Stimulated activated naive B cell treated with anti-CD40 and anti-IgM and Interleukin-4, amounts not matched to agents 10 μg/mL and 1 μg/mL and 100 μg/mL, for 72 hours (primary cell): ENCODE results near the gene CASTOR1.

Source experiments
- ATAC-seq, 2 donors: fragments of 150-1000 bp; cut with Tn5 transposase; replicated peaks; 2 replicates each; pipeline ENCODE4 v1.10.0; 2021; ENCODE audit warnings: moderate library complexity in 1 of 2
- DNase-seq: peaks from one replicate; pipeline ENCODE4 v3.0.0; 2021
- H3K27ac Mint-ChIP-seq: one replicate; pipeline ENCODE4 v1.8.0; 2022; ENCODE audit warnings: mild to moderate bottlenecking, mixed read lengths
- H3K27me3 Mint-ChIP-seq, 2 donors: one replicate each; pipeline ENCODE4 v1.8.0; 2022; ENCODE audit warnings: mixed read lengths in 2 of 2
- H3K36me3 Mint-ChIP-seq, 2 donors: one replicate each; pipeline ENCODE4 v1.8.0; 2022; ENCODE audit warnings: mixed read lengths in 2 of 2, mild to moderate bottlenecking in 1 of 2
- H3K4me1 Mint-ChIP-seq, 2 donors: one replicate each; pipeline ENCODE4 v1.8.0; 2022; ENCODE audit warnings: mixed read lengths in 2 of 2, mild to moderate bottlenecking in 1 of 2
- H3K4me3 Mint-ChIP-seq, 2 donors: one replicate each; pipeline ENCODE4 v1.8.0; 2022; ENCODE audit warnings: mild to moderate bottlenecking in 2 of 2, mixed read lengths in 2 of 2, moderate library complexity in 1 of 2
- H3K9me3 Mint-ChIP-seq, 2 donors: one replicate each; pipeline ENCODE4 v1.8.0; 2022; ENCODE audit warnings: mixed read lengths in 2 of 2, mild to moderate bottlenecking in 1 of 2

The CASTOR1 gene

DNA sequence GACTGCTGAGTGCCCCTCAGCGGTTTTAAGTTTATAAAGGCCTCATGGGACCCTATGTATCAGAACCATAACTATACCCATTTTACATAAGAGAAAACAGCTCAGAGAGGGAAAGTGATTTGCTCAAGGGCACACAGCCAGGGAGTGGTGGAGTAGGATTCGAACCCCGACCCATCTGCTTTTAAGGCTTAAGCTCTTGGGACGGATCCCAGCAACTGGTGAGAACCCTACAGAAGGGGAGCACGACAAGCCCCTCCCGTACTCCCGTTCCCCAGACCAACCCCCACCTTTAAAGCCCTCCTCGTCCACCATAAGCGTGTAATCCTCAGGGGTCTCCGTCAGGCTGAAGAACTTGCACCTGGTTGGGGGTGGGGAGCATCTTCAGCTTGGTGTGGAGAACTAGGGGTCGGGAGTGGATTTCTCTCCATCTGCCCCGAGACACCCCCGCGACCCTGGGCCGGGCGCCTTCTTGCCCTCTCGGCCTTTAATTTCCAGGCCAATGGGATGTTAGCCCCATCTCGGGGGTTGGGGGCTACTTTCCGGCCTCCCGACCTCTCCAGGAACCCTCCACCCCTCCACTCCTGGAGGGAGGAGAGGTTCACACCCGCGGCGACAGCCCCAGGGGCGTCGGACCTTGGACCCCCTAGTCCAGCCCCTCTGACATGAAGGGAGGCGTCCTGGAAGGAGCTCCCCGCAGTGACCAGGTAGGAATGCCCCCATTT, 725 bp downstream of the CASTOR1 start:
- ATAC-seq: no peak
- no peak for DNase-seq
- H3K27ac Mint-ChIP-seq: peak overlapping the region; percentile 53
- no peaks in the 10 kb centered on the region for H3K9me3 Mint-ChIP-seq
- no peaks in the 10 kb centered on the region for H3K27me3 Mint-ChIP-seq
- H3K4me1 Mint-ChIP-seq: peaks cover 24 to 49% of the 10 kb centered on the region in 2 donors
- peaks cover 18 to 26% of the 10 kb centered on the region in 2 donors for H3K36me3 Mint-ChIP-seq
- peak overlapping the region; percentile 92 for H3K4me3 Mint-ChIP-seq

DNA sequence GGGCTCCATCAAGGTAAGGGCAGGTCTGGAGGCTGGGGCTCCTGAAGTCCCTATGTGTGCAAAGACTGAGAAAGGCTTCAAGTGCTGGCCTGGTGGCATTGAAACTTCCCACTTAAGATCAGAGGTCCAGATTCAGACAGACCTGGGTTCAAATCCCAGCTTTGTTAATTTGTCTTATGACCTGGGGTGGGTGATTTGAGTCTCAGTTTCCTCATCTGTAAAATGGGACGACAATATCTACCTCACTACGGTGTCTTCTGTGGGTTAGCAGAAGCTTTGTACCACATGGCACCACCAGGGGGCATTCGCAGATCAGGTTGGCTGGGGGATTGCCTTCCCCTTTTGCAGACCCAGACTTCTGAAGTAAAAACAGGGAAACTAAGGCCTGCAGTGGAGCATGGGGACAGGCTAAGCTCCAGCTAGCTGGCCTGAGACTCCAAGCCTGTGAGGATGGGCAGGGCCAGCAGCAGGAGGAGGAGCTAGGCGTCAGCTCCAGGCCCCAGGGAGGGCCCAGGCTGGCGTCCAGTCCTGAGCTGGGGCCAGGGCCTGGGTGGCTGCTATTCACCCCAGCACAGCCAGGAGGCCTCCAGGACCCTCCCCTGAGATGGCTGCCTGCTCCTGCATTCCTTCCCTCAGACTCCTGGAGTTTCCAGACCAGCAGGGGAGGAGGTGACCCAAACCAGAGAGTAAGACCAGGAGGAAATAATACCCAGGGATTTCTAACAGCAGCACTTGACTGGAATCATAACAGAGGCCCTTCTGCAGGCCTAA, 1.5 kb downstream of the CASTOR1 start:
- Mint-ChIP-seq H3K36me3 (peaks cover 11 to 23% of the 10 kb centered on the region in 2 donors), H3K4me3 (peak overlapping the region; percentile 92), H3K27me3 (no peaks in the 10 kb centered on the region), H3K27ac (peak overlapping the region; percentile 53), H3K4me1 (peaks cover 26 to 54% of the 10 kb centered on the region in 2 donors), H3K9me3 (no peaks in the 10 kb centered on the region)
- peak; percentile 41 to 43 for ATAC-seq
- peak; percentile 79 for DNase-seq

DNA sequence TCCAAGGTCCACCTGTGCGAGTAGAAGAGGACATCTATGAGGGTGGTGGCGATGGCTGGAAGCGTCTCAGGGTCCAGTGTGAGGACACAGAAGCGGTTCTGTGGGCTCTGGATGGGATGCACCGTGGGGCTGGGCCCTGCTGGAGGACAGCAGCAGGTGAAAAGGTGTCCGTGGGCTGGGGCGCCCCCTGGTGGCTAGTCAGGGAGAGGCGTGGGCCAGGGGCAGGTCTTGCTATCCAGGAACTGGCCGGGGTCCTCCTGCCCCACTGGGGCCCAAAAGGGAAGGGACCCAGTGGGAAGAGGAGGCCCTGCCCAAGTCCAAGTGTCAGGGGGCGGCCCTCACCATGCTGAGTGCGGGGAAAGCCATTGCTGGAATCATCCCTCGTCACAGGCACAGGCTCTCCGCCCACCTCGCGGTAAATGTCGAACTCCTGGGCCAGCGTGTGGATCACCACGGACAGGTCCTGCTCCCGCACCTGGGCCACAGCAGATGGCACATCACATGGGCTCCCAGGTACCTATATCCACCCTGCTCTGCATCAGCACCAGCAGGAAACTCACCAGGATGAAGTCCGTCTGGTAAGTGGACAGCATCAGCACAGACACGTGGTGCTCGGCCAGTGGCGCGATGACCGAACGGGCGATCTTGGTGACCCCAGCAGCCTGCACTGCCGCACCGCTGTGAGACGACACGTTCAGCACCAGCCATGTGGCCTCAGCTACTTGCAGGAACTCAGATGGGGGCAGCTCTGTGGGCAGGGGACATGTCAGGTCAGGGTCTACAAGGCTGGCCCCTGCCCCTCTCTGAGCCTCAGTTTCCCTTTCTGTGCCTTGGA, 2.3 kb downstream of the CASTOR1 start:
- Mint-ChIP-seq H3K4me3 (no peak overlapping the region), H3K27ac (peak overlapping the region; percentile 25), H3K27me3 (no peaks in the 10 kb centered on the region), H3K36me3 (peaks cover 11 to 20% of the 10 kb centered on the region in 2 donors), H3K4me1 (peaks cover 25 to 52% of the 10 kb centered on the region in 2 donors), H3K9me3 (no peaks in the 10 kb centered on the region)
- peak; percentile 70 for DNase-seq
- peak; percentile 19 to 21 for ATAC-seq

DNA sequence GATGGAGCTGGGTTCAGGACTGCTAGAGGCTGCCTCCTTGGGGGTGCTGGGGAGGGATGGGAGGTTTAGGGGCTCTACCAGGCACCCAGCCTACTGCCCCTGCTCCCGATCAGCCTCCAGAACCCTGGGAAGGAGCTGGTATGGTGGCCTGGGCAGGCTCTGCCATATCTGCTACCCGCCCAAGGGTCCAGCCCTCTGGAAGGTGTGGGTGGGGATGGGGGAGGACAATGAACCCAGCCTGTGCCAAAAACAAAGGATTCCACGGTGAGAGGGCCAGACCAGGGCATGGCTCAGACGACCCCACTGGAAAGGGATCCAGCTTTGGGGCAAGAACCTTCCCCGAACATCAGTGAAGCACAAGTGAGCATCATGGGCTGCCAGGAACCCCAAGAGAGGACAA, 3.0 kb downstream of the CASTOR1 start:
- no peak overlapping the region for H3K27ac Mint-ChIP-seq
- H3K4me3 Mint-ChIP-seq: no peak overlapping the region
- no peaks in the 10 kb centered on the region for H3K27me3 Mint-ChIP-seq
- DNase-seq (no peak), ATAC-seq (no peak)
- H3K36me3 Mint-ChIP-seq: peaks cover 9 to 14% of the 10 kb centered on the region in 2 donors
- peaks cover 18 to 45% of the 10 kb centered on the region in 2 donors for H3K4me1 Mint-ChIP-seq
- H3K9me3 Mint-ChIP-seq: no peaks in the 10 kb centered on the region

DNA sequence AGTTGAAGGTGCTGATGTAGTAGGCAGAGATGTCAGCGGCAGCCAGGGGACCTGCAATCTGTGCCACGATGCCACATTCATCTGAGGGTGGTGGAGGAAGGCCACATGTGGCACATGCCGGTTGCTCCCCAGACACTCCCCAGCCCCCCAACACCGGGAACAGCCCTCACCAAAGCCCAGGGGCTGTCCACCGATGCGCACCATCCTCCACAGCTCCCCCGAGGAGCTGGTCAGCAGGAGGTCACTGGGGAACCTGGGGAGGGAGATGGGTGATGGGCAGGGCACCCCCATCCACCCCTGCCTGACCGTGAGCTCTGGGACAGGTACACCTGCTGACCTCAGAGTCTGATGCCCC, 3.5 kb downstream of the CASTOR1 start:
- Mint-ChIP-seq H3K9me3 (no peaks in the 10 kb centered on the region), H3K4me3 (no peak overlapping the region), H3K27ac (no peak overlapping the region), H3K4me1 (peaks cover 17 to 40% of the 10 kb centered on the region in 2 donors), H3K36me3 (peaks cover 9 to 14% of the 10 kb centered on the region in 2 donors), H3K27me3 (no peaks in the 10 kb centered on the region)
- ATAC-seq: no peak
- no peak for DNase-seq

DNA sequence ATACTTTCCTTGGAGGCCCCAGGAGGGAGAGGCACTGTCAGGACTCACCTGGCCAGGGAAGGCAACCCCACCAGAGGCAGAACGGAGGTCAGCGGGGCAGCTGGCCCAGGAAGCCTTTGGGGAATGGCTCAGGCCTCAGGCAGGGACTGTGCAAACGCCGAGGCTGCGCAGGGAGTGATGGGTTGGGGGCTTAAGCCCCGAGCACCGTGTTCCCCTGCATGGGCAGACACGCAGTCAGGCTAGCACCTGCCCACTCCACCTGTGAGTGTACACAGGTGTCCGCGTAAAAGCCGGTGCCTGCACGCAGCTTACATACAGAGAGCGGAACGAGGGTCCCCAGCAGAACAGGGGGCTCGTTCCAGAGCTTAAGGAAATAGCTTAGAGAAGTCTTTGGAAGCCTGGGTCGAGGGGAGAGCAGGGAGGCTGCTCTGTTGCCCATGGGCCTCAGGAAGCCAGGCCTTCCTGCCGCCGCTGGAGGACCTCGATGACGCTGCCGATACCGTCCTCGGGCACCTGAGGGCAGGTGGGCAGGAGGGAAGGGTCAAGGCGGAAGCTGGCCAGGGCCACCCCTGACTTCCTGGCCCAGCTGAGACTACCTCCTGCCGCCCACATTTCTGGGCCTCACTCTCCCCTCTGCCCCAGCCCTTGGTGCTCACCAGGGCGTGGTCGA, 4.0 kb downstream of the CASTOR1 start:
- H3K4me1 Mint-ChIP-seq: peaks cover 13 to 35% of the 10 kb centered on the region in 2 donors
- H3K36me3 Mint-ChIP-seq: peaks cover 9 to 14% of the 10 kb centered on the region in 2 donors
- no peaks in the 10 kb centered on the region for H3K9me3 Mint-ChIP-seq
- no peak for DNase-seq
- H3K4me3 Mint-ChIP-seq: no peak overlapping the region
- ATAC-seq: no peak
- H3K27me3 Mint-ChIP-seq: no peaks in the 10 kb centered on the region
- H3K27ac Mint-ChIP-seq: peak overlapping the region; percentile 20

DNA sequence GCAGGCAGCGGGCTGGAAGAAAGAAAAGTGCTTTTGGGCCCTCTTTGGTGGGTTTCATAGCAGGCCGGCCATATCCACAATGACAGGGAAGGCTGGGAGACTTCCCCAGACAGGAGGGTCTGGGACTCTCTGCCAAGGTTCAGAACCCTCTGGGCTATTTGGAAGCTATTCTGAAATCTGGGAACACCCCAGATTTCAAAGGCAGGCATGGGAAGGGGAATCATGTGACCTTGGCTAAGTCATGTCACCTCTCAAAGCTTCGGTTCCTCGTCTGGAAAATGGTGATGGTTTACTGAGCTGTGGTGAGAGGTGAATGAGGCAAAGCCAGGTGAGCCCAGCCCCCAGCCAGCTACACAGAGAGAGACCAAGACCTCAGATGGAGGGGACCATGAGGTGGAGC, 4.6 kb downstream of the CASTOR1 start:
- Mint-ChIP-seq H3K4me1 (peaks cover 7 to 28% of the 10 kb centered on the region in 2 donors), H3K27ac (no peak overlapping the region), H3K9me3 (no peaks in the 10 kb centered on the region), H3K27me3 (peaks cover 2 to 3% of the 10 kb centered on the region in 2 donors), H3K36me3 (peaks cover 9 to 14% of the 10 kb centered on the region in 2 donors), H3K4me3 (no peak overlapping the region)
- DNase-seq (no peak), ATAC-seq (no peak)

DNA sequence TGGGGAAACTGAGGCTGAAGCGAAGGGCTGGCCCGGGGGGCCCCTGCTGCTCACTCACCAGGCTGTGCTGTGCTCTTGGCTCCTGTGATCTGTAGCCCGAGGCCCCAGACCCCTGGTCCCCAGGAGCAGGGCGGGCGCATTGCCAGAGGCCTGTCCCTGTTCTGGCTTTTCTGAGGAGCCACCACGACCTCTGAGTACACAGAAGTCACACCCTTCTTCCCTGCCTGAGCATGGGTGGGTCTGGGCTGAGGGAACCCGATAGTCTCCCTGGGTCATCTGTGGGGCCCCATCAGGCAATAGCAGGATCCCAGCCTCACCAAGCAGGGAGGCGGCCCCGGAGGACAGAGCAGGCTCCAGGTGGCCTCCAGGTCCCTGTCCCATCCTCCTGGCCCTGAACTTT, 5.1 kb downstream of the CASTOR1 start:
- H3K36me3 Mint-ChIP-seq: peaks cover 9 to 14% of the 10 kb centered on the region in 2 donors
- peaks cover 7 to 28% of the 10 kb centered on the region in 2 donors for H3K4me1 Mint-ChIP-seq
- no peak overlapping the region for H3K4me3 Mint-ChIP-seq
- H3K9me3 Mint-ChIP-seq: no peaks in the 10 kb centered on the region
- DNase-seq (no peak), ATAC-seq (no peak)
- peaks cover 4 to 8% of the 10 kb centered on the region in 2 donors for H3K27me3 Mint-ChIP-seq
- H3K27ac Mint-ChIP-seq: no peak overlapping the region

DNA sequence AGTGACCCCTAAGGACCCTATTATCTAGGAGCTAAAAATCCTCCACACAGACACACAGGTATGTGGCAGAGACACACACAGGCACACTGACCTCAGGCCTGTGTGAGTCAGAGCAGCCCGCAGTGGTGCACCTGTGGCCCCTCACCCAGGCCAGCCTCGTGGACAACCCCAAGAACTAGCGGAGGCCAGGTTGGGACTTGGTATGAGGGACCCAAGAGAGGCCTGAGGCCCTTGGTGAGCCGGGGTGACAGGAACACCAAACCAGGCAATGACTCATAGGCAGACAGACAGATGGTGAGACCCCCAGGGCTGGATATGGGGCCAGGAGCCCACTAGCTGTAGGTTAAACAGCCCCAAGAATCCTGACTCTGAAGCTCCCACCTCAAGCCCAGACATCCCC, 6.0 kb downstream of the CASTOR1 start:
- DNase-seq (no peak), ATAC-seq (no peak)
- Mint-ChIP-seq H3K4me1 (peaks cover 7 to 22% of the 10 kb centered on the region in 2 donors), H3K9me3 (no peaks in the 10 kb centered on the region), H3K27ac (no peak overlapping the region), H3K4me3 (no peak overlapping the region), H3K27me3 (peaks cover 11 to 16% of the 10 kb centered on the region in 2 donors), H3K36me3 (peaks cover 9 to 14% of the 10 kb centered on the region in 2 donors)

DNA sequence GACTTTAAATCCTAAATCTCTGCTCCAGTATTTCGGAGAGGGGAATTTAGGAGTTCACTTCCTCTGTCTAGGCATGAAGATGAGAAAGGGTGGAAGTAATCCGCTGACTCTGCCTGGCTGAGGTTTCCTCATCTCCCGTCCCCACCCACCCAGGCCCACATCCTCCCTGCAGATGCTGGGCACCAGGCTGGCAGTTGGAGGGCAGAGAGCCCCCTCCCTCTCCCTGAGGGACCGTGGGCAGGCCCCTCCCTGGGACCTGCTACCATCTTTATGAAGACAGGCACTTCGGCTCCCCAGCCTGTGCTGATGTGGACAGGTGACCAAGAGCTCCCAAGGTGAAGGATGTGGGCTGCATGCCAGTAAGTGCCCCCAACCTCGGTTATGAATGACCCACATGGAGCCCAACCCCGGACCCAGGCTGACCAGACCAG, 6.7 kb downstream of the CASTOR1 start:
- peaks cover 18 to 23% of the 10 kb centered on the region in 2 donors for H3K27me3 Mint-ChIP-seq
- no peak for DNase-seq
- ATAC-seq: no peak
- no peaks in the 10 kb centered on the region for H3K9me3 Mint-ChIP-seq
- H3K27ac Mint-ChIP-seq: no peak overlapping the region
- H3K4me3 Mint-ChIP-seq: no peak overlapping the region
- peaks cover 9 to 14% of the 10 kb centered on the region in 2 donors for H3K36me3 Mint-ChIP-seq
- H3K4me1 Mint-ChIP-seq: peaks cover 4 to 15% of the 10 kb centered on the region in 2 donors

DNA sequence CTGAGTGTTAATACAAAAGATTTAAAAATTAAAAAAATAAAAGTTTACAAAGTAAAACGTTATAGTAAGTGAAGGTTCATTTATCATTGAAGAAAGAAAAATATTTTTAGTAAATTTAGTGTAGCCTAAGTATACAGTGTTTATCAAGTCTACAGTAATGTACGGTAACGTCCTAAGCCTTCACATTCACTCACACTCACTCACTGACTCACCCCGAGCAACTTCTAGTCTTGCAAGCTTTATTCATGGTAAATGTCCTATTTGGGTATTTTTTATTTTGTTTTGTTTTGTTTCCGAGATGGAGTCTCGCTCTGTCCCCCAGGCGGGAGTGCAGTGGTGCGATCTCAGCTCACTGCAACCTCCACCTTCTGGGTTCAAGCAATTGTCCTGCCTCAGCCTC, 8.8 kb downstream of the CASTOR1 start:
- peak overlapping the region; percentile 75 for H3K27ac Mint-ChIP-seq
- ATAC-seq: no peak
- H3K4me1 Mint-ChIP-seq: peaks cover 13 to 16% of the 10 kb centered on the region in 2 donors
- H3K9me3 Mint-ChIP-seq: no peaks in the 10 kb centered on the region
- H3K36me3 Mint-ChIP-seq: peaks cover 9 to 14% of the 10 kb centered on the region in 2 donors
- H3K4me3 Mint-ChIP-seq: no peak overlapping the region
- H3K27me3 Mint-ChIP-seq: peaks cover 32 to 37% of the 10 kb centered on the region in 2 donors
- DNase-seq: no peak

DNA sequence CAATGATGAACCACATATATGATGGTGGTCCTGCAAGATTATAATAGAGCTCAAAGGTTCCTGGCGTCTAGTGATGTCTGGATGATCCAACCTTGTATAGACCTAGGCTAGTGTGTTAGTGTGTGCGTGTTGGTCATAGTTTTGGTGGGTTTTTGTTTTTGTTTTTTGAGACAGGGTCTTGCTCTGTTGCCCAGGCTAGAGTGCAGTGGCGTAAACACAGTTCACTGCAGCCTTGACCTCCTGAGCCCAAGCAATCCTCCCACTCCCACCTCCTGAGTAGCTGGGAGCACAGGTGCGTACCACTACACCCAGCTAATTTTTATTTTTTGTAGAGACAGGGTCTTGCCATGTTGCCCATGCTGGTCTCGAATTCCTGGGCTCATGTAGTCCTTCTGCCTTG, 9.4 kb downstream of the CASTOR1 start:
- Mint-ChIP-seq H3K27me3 (peaks cover 32 to 37% of the 10 kb centered on the region in 2 donors), H3K4me1 (peaks cover 14 to 16% of the 10 kb centered on the region in 2 donors), H3K36me3 (peaks cover 7 to 11% of the 10 kb centered on the region in 2 donors), H3K4me3 (no peak overlapping the region), H3K27ac (no peak overlapping the region), H3K9me3 (no peaks in the 10 kb centered on the region)
- DNase-seq: no peak
- ATAC-seq: no peak

DNA sequence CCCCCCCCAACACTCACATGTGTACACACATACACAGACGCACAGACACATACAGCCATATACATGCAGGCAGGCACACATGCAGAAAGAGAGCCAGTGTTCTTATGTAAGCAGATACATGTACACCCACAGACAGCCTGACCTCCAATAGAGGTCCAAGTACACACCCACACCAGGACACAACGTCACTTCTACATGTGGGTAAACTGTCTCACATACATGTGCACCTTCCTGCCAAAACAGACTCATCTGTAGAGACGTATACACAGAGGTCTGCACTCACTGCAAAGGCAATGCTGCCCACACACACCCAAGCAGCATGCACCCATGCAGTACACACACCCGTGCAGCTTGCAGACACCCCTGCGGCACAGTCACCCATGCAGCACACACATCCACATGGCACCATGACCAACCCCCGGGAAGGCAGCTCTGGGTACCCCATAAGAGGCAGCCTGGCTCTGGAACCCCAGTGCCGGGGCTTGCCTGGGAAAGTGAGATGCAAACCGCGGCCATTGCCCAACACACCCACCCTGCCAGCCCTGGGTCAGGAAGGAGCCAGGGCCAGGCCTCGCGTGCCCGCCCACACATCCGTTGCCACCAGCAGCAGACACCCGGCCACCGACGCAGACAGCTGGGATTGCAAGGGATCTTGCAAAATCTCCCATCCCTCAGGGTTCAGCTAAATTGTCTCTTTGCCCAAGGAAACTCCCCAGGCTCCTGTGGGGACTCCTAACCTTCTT, 10.1 kb downstream of the CASTOR1 start:
- Mint-ChIP-seq H3K36me3 (peaks cover under 1 to 4% of the 10 kb centered on the region in 2 donors), H3K9me3 (no peaks in the 10 kb centered on the region), H3K27me3 (peaks cover 32 to 37% of the 10 kb centered on the region in 2 donors), H3K27ac (no peak overlapping the region), H3K4me1 (peaks cover 14 to 16% of the 10 kb centered on the region in 2 donors), H3K4me3 (no peak overlapping the region)
- ATAC-seq (no peak), DNase-seq (no peak)
